SK-N-SH treated with all-trans-retinoic acid at 6 μM for 48 hours (cell line): ENCODE data around the gene PRR15L.

Source experiments
- ATAC-seq: fragments of 200-7000 bp; cut with Tn5 transposase; 3 replicates; pipeline ENCODE4 v1.9.1; 2020; ENCODE audit warnings: mild to moderate bottlenecking, moderate library complexity
- ARNTL ChIP-seq: fragments of 450-650 bp; formaldehyde crosslinking; IDR thresholded peaks from 2 replicates; pipeline ENCODE4 v1.5.0; 2020; ENCODE audit warnings: low read depth, mild to moderate bottlenecking, moderate library complexity, borderline replicate concordance
- BACH2 ChIP-seq: fragments of 250-450 bp; sonication (Bioruptor Pico); IDR thresholded peaks from 2 replicates; pipeline ENCODE4 v1.9.0; 2021; ENCODE audit warnings: mild to moderate bottlenecking, borderline replicate concordance
- CSDC2 ChIP-seq: fragments of 250-450 bp; sonication (Bioruptor Pico); IDR thresholded peaks from 2 replicates; pipeline ENCODE4 v1.5.0; 2020; ENCODE audit warnings: mild to moderate bottlenecking, moderate library complexity
- CSRNP3 ChIP-seq: fragments of 250-450 bp; sonication (Bioruptor Pico); IDR thresholded peaks from 2 replicates; pipeline ENCODE4 v1.5.1; 2021; ENCODE audit warnings: mild to moderate bottlenecking, moderate library complexity
- ESRRG ChIP-seq: fragments of 250-450 bp; sonication (Bioruptor Pico); IDR thresholded peaks from 2 replicates; pipeline ENCODE4 v1.6.1; 2021; ENCODE audit warnings: mild to moderate bottlenecking
- GLIS3 ChIP-seq: fragments of 250-450 bp; sonication (Bioruptor Pico); IDR thresholded peaks from 2 replicates; pipeline ENCODE4 v1.5.0; 2020; ENCODE audit warnings: mild to moderate bottlenecking, moderate library complexity
- ISL1 ChIP-seq: fragments of 250-450 bp; sonication (Bioruptor Pico); IDR thresholded peaks from 2 replicates; pipeline ENCODE4 v2.1.2; 2022; ENCODE audit warnings: mild to moderate bottlenecking, moderate library complexity
- OSR1 ChIP-seq: fragments of 250-450 bp; sonication (Bioruptor Pico); IDR thresholded peaks from 2 replicates; pipeline ENCODE4 v1.8.0; 2022; ENCODE audit warnings: moderate library complexity, mild to moderate bottlenecking, inconsistent platforms
- PATZ1 ChIP-seq: fragments of 250-450 bp; sonication (Bioruptor Pico); IDR thresholded peaks from 2 replicates; pipeline ENCODE4 v1.8.0; 2020; ENCODE audit warnings: mild to moderate bottlenecking, moderate library complexity, borderline replicate concordance
- POU6F1 ChIP-seq: fragments of 250-450 bp; sonication (Bioruptor Pico); IDR thresholded peaks from 2 replicates; pipeline ENCODE4 v1.8.0; 2021; ENCODE audit warnings: low read depth, mild to moderate bottlenecking, moderate library complexity, borderline replicate concordance
- PPARA ChIP-seq: fragments of 250-450 bp; sonication (Bioruptor Pico); IDR thresholded peaks from 2 replicates; pipeline ENCODE4 v1.5.0; 2020; ENCODE audit warnings: mild to moderate bottlenecking, borderline replicate concordance
- RARB ChIP-seq: fragments of 250-450 bp; sonication (Bioruptor Pico); IDR thresholded peaks from 2 replicates; pipeline ENCODE4 v1.8.0; 2021; ENCODE audit warnings: mild to moderate bottlenecking, moderate library complexity
- SNAI2 ChIP-seq: fragments of 250-450 bp; sonication (Bioruptor Pico); IDR thresholded peaks from 2 replicates; pipeline ENCODE4 v1.5.0; 2020; ENCODE audit warnings: mild to moderate bottlenecking, moderate library complexity
- TOX ChIP-seq: fragments of 250-450 bp; sonication (Bioruptor Pico); IDR thresholded peaks from 2 replicates; pipeline ENCODE4 v1.8.0; 2021; ENCODE audit warnings: mild to moderate bottlenecking, moderate library complexity, borderline replicate concordance
- TSHZ2 ChIP-seq: fragments of 250-450 bp; sonication (Bioruptor Pico); IDR thresholded peaks from 2 replicates; pipeline ENCODE4 v1.5.0; 2020; ENCODE audit warnings: mild to moderate bottlenecking, moderate library complexity
- ZC3H10 ChIP-seq: fragments of 250-450 bp; sonication (Bioruptor Pico); IDR thresholded peaks from 2 replicates; pipeline ENCODE4 v1.5.1; 2021; ENCODE audit warnings: mild to moderate bottlenecking, moderate library complexity
- ZFP3 ChIP-seq: fragments of 250-450 bp; sonication (Bioruptor Pico); IDR thresholded peaks from 2 replicates; pipeline ENCODE4 v1.5.0; 2020; ENCODE audit warnings: mild to moderate bottlenecking, moderate library complexity
- ZFP30 ChIP-seq: fragments of 450-650 bp; formaldehyde crosslinking; IDR thresholded peaks from 2 replicates; pipeline ENCODE4 v1.5.0; 2022; ENCODE audit warnings: mild to moderate bottlenecking, moderate library complexity
- ZNF565 ChIP-seq: fragments of 450-650 bp; formaldehyde crosslinking; conservative IDR thresholded peaks from 2 replicates; pipeline ENCODE4 v1.5.0; 2020; ENCODE audit warnings: low read depth, mild to moderate bottlenecking, moderate library complexity
- ZNF70 ChIP-seq: fragments of 450-650 bp; formaldehyde crosslinking; IDR thresholded peaks from 2 replicates; pipeline ENCODE4 v1.5.0; 2020; ENCODE audit warnings: mild to moderate bottlenecking, moderate library complexity
- ZNF8 ChIP-seq: fragments of 450-650 bp; formaldehyde crosslinking; IDR thresholded peaks from 2 replicates; pipeline ENCODE4 v1.5.0; 2020; ENCODE audit warnings: mild to moderate bottlenecking, moderate library complexity

PRR15L gene

GRCh38 chr17:47931848-47932247, 25.8 kb downstream of the PRR15L start:
- TF ChIP-seq TSHZ2 (CRISPR knock-in tag): no peak
- TF ChIP-seq ZFP30 (CRISPR knock-in tag): no peak
- no peak for TF ChIP-seq ZNF565 (CRISPR knock-in tag)
- TF ChIP-seq POU6F1: no peak
- no peak for TF ChIP-seq GLIS3
- TF ChIP-seq CSRNP3: no peak
- no peak for TF ChIP-seq PPARA
- TF ChIP-seq BACH2 (CRISPR knock-in tag): no peak
- no peak for TF ChIP-seq ISL1 (CRISPR knock-in tag)
- TF ChIP-seq ZNF8 (CRISPR knock-in tag): no peak
- TF ChIP-seq PATZ1: no peak
- no peak for TF ChIP-seq ZFP3 (CRISPR knock-in tag)
- TF ChIP-seq CSDC2 (CRISPR knock-in tag): no peak
- TF ChIP-seq ESRRG (CRISPR knock-in tag): no peak
- TF ChIP-seq SNAI2: no peak
- no peak for TF ChIP-seq TOX (CRISPR knock-in tag)
- ATAC-seq: no peak

GRCh38 chr17:47929218-47930000, 28.3 kb downstream of the PRR15L start:
- ATAC-seq: no peak
- TF ChIP-seq OSR1 (CRISPR knock-in tag) (no peak), ISL1 (CRISPR knock-in tag) (no peak), ESRRG (CRISPR knock-in tag) (no peak), ZC3H10 (no peak), POU6F1 (no peak), ZFP3 (CRISPR knock-in tag) (no peak), RARB (CRISPR knock-in tag) (no peak), PATZ1 (no peak), ZNF565 (CRISPR knock-in tag) (no peak), BACH2 (CRISPR knock-in tag) (no peak), ARNTL (CRISPR knock-in tag) (no peak), ZNF70 (CRISPR knock-in tag) (no peak)
